Stimulated activated CD4-positive, alpha-beta T cell treated with anti-CD3 and anti-CD28 coated beads, Interleukin-15, amount 100 ng/mL, for 24 hours (primary cell): ENCODE data around the gene SERTAD3.

ENCODE experiments used
- DNase-seq: peaks from one replicate; pipeline ENCODE4 v3.0.0-alpha.2; 2020

SERTAD3 gene

DNA sequence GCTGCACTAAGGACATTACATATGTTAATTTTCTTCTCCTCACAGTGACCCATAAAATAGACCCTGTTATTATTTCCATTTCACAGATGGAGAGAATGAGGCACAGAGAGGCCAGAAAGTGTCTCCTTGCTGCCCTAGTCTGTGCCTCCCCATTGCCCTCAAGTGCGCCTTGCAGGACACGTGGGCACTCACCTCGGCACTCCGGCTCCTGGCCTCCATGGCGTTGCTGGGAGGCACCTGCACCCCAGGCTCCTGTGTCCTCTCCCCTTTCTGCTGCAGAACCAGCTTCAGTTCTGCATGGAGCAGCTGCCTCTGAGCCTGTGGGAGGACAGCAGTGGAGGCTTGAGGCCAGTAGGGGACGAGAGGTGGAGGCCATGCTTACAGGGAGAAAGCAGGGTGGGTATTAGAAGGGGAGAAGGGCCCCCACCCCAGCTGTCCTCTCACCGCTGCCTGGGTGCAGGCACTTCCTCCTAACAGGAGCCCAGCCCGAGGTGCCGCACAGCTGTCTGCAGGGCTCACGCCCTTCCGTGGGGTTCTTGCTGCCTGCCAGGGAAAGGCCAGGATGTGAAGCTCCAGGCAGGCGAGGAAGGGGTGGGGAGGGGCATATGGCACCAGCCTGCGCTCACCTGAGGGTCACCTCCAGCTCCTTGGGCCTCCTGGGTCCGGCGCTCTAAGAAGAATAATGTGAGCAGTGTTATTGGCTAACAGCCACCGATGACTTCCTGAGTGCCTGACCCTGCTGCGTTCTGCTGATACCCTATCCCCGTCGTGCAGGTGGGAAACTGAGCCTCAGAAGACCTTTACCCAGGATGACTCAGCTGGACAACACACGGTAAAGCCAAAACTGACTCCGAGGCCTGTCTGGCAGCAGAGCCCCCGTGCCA, 36.2 kb downstream of the SERTAD3 start:
- no peak for DNase-seq

DNA sequence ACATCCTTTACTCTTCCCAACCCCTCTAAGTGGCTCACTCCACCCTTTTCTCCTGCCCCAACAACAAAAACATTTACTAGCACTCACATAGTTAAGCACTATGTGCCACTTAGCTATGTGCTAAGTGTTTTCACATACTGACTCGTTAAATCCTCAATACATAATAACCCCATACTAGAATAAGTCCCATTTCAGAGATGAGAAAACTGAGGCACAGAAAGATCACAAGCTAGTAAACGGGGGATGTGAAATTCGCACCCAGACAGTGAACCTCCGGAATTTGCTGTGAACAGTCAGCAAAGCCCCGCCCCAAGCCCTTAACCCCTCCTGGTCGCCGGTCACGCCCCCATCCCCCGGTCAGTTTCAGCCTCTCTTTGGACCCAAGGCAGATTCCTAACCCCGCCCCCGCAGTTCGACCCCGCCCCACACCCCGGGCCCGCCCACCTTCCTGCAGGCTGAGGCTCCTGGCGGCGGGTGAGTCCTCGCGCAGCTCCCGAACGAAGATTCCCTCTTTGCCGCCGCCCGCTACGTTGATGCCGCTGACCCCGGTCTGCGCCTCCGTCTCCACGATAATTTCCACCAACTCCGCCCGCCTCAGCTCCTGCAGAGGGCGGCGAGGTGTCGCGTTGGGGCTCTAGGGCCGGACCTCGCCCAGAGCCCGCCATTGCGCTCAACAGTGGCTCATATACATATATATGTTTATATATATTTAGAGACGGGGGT, 40.7 kb downstream of the SERTAD3 start:
- DNase-seq: peak; percentile 92

DNA sequence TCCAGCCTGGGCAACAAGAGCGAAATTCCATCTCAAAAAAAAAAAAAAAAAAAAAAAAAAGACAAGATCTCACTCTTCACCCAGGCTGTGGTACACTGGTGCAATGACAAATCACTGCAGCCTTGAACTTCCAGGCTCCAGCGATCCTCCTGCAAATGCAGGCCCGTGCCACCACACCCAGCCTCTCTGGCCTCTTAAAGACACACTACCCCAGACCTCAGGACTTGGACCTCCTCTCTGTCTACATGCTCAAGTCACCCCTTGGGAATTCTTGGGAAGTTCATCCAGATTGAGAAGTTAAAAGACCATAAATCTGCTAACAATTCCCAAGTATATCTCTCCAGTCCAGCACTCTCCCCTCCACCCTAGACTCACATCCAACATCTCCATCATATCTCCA, 43.6 kb downstream of the SERTAD3 start:
- no peak for DNase-seq

DNA sequence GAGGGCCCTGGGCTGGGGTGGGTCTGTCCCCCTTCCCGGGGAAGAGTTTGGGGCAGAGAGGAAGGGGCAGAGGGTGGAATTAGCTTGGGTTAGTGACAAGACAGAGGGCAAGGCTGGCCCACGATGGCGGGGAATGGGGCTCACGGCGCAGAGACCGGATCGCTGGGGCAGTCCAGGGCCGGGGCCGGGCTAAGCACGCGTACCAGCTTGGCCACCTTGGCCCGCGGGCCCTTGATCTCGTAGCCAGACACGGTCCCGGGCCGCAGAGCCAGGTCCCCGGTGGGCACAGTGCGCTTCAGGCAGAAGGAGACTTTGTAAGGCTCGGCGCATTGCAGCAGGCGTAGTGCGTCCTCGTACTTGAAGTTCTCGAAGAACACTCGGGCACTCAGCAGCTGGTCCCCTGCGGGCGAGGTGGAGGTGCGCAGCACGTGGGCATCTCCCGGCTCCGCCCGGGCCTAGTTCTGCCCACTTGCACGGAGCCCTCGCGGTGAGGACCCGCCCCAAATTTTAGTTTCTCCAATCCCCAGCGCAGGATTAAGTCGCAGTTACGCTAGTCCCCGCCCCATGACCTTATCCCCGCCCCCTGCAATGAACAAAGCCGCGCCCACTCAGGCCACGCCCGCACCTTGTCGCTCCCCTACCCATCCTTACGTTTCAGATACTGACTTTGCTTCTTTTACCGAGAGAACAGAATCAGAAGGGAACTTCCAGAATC, 45.6 kb downstream of the SERTAD3 start:
- DNase-seq: peak; percentile 78

DNA sequence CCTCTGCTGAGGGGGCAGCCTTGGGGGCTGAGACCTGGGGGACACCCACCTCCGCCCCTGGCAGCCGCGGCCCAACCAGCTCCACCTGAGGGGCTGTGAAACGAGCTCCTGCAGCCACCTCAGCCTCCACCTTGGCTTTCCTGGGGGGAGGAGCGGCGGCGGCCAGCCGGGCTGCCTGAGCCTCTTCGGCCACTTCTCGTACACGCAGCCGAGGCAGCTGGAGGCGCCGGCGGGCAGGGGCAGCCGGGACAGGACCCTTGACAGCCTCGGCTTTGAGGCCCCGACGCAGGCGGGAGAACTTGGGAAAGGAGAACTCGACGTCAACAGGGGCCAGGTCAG, 46.6 kb downstream of the SERTAD3 start:
- DNase-seq: no peak

DNA sequence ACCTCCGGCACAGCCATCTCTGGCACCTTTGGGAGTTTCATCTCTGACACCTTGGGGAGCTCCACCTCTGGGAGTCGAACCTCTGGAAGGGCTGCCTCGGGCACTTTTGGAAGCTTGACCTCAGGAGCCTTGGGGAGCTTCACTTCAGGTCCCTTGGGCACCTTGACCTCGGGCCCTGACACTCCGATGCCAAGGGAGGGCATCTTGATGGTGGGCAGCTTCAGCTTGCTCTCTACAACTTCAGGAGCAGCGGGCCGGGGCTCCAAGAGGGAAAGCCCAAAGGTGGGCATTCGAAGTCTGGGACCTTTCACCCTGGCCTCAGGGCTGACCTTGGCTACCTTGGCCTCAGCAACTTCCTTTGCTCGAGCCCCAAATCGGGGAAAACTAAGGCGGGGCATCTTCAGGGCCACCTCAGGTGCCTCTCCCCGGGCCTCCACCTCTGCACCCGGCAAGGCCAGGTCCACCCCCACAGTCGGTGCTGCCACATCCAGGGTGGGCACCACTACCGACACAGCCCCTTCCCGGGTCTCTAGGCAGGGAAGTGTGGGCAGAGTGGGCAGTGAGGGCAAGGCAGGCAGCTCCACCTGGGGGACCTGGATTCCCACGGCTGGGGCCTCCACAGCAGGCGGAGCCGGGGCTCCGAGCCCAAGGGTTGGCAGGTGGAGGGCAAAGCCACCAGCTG, 47.1 kb downstream of the SERTAD3 start:
- DNase-seq: no peak

DNA sequence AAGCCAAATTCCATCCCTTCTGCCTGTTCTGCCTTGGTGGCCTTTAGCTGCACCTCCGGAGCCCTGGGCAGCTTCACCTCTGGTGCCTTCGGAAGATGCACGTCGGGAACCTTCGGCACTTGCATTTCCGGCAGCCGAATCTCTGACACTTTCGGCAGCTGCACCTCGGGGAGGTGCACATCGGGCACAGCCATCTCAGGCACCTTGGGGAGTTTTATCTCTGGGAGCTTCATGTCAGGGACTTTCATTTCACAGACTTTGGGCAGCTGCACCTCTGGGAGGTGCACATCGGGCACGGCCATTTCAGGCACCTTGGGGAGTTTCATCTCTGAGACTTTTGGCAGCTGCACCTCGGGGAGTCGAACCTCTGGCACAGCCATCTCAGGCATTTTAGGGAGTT, 48.2 kb downstream of the SERTAD3 start:
- DNase-seq: no peak

DNA sequence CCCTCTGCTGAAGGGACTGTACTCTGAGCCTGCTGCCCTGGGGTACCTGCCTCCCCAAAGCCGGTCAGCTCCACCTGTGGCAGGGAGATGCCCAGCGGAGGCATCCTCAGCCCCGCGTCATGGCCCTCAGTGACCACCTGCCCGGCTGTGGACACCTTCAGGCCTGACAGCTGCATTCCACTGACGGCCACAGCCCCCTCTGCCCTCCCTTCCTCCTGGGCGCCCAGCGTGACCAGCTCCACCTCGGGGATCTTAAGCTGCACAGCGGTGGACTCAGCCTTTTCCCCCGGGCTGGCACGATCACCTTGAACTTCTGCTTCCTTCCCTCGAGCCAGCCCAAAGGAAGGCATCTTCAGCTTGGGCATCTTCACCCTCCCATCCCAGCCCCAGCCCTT, 49.3 kb downstream of the SERTAD3 start:
- DNase-seq: no peak

DNA sequence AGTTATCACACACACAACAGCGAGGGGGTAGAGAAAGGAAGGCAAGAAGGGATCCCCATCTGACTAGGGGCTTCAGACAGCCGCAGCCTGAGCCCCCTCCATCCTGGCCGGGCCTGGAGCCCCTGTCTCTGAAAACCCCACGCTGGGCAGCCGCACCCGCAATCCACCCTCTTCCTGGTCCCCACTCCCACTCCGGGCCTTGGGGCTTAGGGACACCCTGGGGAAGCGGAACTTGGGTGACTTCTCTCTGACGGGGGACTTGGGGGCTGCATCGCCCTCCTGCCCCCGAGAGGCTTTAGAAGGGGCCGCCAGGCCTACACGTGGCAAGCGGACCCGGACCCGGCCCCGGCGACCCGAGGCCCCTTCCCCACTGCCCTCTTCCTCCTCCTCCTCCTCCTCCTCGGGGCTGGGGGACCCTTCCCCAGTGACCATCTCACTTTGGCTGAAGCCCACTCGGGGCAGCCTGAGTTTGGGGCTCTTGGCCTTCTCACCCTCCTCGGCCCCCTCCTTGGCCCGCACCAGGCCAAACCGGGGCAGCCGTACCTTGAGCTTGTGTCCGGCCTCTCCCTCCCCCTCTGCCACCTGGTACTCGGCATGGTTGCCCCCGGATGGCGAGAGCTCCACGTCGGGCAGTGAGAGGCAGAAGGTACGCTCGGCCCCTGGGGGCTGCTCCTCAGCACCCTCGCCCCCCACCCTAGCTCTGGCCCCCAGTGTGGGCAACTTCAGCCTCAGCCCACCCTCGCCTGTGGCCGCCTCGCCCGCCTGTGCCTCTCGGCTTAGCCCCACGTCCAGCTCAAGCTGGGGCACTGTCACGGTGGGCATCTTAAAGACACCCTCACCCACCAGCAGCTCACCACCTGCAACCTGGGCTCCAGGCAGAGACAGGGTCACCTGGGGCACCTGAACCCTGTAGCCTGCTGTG, 50.0 kb downstream of the SERTAD3 start:
- DNase-seq: no peak

DNA sequence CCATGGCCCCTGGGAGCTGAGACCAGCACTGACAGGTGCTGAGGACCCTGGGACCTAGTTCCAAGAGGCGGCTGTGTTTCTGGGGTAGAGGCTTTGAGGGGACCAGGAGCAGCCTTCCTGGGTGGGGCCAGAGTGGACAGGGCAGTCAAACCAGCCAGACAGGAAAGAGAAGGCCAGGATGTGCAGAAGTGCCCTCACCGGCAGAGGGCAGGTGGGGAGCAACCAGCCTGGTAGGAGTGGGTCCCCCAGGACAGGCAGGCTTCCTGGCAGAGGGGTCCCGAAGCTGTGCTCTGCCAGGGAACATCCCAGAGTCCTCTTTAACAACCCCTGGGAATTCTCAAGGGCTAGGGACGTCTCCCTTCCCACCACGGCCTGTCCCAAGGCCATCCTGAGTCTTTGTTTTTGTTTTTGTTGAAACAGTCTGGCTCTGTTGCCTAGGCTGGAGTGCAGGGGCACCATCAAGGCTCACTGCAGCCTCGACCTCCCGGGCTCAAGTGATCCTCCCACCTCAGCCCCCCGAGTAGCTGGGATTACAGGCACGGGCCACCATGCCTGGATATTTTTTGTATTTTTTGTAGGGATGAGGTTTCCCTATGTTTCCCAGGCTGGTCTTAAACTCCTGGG, 51.1 kb downstream of the SERTAD3 start:
- no peak for DNase-seq

DNA sequence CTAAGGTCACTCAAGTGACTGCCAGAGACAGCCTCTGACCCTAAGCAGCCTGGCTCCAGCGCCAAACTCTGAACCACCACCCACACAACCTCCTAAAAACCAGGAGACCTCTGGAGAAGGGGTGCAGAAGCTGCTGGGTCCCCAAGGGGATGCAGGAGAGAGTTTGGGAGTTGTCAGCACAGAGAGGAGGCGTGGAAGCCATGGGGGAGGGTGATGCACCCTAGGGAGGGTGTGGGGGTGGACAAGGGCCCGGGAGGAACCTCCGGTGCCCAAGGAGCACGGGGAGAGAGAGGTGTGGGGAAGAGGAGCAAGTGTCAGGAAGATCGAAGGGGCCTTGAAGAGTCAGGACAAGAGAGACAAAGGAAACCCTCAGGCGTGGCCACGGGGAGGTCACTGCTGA, 52.0 kb downstream of the SERTAD3 start:
- DNase-seq: no peak
